Measurements from ENCODE around the gene MGAT5. TPM values are rescaled to one million over a fixed set of nuclear protein-coding genes. Genes with fewer than 3 reads are reported as not detected.

The MGAT5 gene
- total RNA-seq, 1 experiment from 2014 or later = 34.0 TPM

DNA sequence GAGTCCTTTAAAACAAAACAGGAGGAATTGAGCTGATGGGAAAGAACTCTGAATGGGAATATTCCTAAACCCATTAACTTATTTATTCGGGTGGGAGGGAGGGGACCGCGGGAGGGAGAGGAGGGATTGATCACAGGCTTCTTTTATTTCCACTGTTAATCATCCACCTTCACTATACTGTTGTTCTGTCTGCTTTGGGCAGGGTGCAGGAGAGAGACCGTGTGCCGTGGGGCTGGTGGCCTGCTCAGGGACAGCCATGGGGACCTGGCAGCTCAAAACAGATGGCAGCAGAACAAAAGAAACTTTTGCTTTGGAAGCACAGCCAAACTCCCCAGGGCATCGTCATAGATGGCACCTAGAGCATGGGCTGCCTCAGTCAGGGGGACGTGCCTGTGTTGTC, 195.3 kb downstream of the MGAT5 start:
- no peak overlapping the region for H3K4me2 ChIP-seq (ENCODE audit: low read length)
- ChIA-PET RAD21 (ENCODE audit: low non-redundant PET in 1 of 2, low total read pairs in 2 of 2, uncharacterized antibody in 2 of 2, unreplicated experiment in 2 of 2) (no interaction called here), POLR2A (no interaction called here), CTCF (interaction anchor here (2.1 kb wide), 1 partner anchor 565 kb away, joined by 11 read pairs; no protein-coding TSS in a partner anchor)
- no peak for DNase-seq (ENCODE audit: low read depth, low spot score)
- ATAC-seq = no peak
- no peaks in the 10 kb centered on the region; a peak in 1 of 4 replicates for H3K36me3 ChIP-seq (ENCODE audit: control insufficient read depth in 1 of 2, insufficient read depth in 2 of 2, low read length in 2 of 2)
- no peak overlapping the region for H3K27ac ChIP-seq (ENCODE audit: low read depth, low read length)
- BruUV-seq (replicated peaks) = no TSS peak
- H3K9ac ChIP-seq (ENCODE audit: low read length) = no peak overlapping the region
- H3K4me3 ChIP-seq (replicated peaks in 1 of 2; ENCODE audit: low read depth in 1 of 2, low read length in 2 of 2) = no peak overlapping the region
- intact Hi-C loops (cut with micrococcal nuclease) = no loop called here
- no peaks in the 10 kb centered on the region for H4K20me1 ChIP-seq (ENCODE audit: insufficient read depth)
- H3K9me2 ChIP-seq (ENCODE audit: insufficient read depth) = no peaks in the 10 kb centered on the region
- no peak overlapping the region for H2AFZ ChIP-seq (ENCODE audit: low read depth, low read length, poor library complexity, severe bottlenecking)
- H3K27me3 ChIP-seq (ENCODE audit: insufficient read depth, low read length) = no peaks in the 10 kb centered on the region
- H3K4me1 ChIP-seq (ENCODE audit: control insufficient read depth in 1 of 2, insufficient read depth in 2 of 2, low read length in 2 of 2) = no peaks in the 10 kb centered on the region
- TF ChIP-seq EZH2phosphoT487 (IDR thresholded peaks at IDR 0.05; ENCODE audit: borderline replicate concordance) (no peak), ELF1 (IDR thresholded peaks at IDR 0.05; ENCODE audit: borderline replicate concordance, low read depth) (no peak), SRF (IDR thresholded peaks at IDR 0.05; ENCODE audit: low read depth) (no peak), JUND (IDR thresholded peaks at IDR 0.05) (no peak), EZH2 (IDR thresholded peaks at IDR 0.05) (no peak), YY1 (IDR thresholded peaks at IDR 0.05; ENCODE audit: extremely low read depth, insufficient replicate concordance, low read depth, low read length) (no peak), ZNF274 (IDR thresholded peaks at IDR 0.05; ENCODE audit: low read depth, low read length) (no peak), CBX3 (IDR thresholded peaks at IDR 0.05; ENCODE audit: low read depth) (no peak), POLR2AphosphoS5 (IDR thresholded peaks at IDR 0.05; ENCODE audit: low read depth, low read length) (no peak), SIN3A (IDR thresholded peaks at IDR 0.05; ENCODE audit: low read depth) (no peak), RAD21 (IDR thresholded peaks at IDR 0.05; ENCODE audit: low read depth) (no peak), SP1 (IDR thresholded peaks at IDR 0.05; ENCODE audit: low read depth) (no peak), FOSL1 (IDR thresholded peaks at IDR 0.05; ENCODE audit: low read depth) (no peak), POLR2A (IDR thresholded peaks at IDR 0.05; ENCODE audit: borderline replicate concordance, extremely low read depth, insufficient read depth, insufficient read length) (no peak), ZFX (IDR thresholded peaks at IDR 0.05) (no peak)
- TF ChIP-seq, protein P1, sequence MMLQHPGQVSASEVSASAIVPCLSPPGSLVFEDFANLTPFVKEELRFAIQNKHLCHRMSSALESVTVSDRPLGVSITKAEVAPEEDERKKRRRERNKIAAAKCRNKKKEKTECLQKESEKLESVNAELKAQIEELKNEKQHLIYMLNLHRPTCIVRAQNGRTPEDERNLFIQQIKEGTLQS (IDR thresholded peaks at IDR 0.05) = no peak
- TF ChIP-seq, protein P2, sequence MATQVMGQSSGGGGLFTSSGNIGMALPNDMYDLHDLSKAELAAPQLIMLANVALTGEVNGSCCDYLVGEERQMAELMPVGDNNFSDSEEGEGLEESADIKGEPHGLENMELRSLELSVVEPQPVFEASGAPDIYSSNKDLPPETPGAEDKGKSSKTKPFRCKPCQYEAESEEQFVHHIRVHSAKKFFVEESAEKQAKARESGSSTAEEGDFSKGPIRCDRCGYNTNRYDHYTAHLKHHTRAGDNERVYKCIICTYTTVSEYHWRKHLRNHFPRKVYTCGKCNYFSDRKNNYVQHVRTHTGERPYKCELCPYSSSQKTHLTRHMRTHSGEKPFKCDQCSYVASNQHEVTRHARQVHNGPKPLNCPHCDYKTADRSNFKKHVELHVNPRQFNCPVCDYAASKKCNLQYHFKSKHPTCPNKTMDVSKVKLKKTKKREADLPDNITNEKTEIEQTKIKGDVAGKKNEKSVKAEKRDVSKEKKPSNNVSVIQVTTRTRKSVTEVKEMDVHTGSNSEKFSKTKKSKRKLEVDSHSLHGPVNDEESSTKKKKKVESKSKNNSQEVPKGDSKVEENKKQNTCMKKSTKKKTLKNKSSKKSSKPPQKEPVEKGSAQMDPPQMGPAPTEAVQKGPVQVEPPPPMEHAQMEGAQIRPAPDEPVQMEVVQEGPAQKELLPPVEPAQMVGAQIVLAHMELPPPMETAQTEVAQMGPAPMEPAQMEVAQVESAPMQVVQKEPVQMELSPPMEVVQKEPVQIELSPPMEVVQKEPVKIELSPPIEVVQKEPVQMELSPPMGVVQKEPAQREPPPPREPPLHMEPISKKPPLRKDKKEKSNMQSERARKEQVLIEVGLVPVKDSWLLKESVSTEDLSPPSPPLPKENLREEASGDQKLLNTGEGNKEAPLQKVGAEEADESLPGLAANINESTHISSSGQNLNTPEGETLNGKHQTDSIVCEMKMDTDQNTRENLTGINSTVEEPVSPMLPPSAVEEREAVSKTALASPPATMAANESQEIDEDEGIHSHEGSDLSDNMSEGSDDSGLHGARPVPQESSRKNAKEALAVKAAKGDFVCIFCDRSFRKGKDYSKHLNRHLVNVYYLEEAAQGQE (IDR thresholded peaks at IDR 0.05; ENCODE audit: low read depth) = no peak
- TF ChIP-seq, protein P3, sequence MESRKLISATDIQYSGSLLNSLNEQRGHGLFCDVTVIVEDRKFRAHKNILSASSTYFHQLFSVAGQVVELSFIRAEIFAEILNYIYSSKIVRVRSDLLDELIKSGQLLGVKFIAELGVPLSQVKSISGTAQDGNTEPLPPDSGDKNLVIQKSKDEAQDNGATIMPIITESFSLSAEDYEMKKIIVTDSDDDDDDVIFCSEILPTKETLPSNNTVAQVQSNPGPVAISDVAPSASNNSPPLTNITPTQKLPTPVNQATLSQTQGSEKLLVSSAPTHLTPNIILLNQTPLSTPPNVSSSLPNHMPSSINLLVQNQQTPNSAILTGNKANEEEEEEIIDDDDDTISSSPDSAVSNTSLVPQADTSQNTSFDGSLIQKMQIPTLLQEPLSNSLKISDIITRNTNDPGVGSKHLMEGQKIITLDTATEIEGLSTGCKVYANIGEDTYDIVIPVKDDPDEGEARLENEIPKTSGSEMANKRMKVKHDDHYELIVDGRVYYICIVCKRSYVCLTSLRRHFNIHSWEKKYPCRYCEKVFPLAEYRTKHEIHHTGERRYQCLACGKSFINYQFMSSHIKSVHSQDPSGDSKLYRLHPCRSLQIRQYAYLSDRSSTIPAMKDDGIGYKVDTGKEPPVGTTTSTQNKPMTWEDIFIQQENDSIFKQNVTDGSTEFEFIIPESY (IDR thresholded peaks at IDR 0.05; ENCODE audit: extremely low read depth, insufficient replicate concordance, low read length) = no peak
- TF ChIP-seq, protein P4, sequence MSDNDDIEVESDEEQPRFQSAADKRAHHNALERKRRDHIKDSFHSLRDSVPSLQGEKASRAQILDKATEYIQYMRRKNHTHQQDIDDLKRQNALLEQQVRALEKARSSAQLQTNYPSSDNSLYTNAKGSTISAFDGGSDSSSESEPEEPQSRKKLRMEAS (IDR thresholded peaks at IDR 0.05) = no peak
- no peaks in the 10 kb centered on the region for H3K9me3 ChIP-seq (ENCODE audit: control insufficient read depth in 1 of 2, insufficient read depth in 1 of 2, low read depth in 1 of 2, low read length in 2 of 2)
- H3K79me2 ChIP-seq (ENCODE audit: insufficient read depth, low read length) = no peaks in the 10 kb centered on the region

Measured in HCT116 (cell line).